Right cardiac atrium (tissue), 5 donors: ENCODE measurements around the gene DNAI1. TPM values are rescaled to one million over a fixed set of nuclear protein-coding genes. Genes with fewer than 3 reads are reported as not detected.

Source experiments
- ATAC-seq, 2 donors: fragments of 200-7000 bp; cut with Tn5 transposase; one replicate each; pipeline versions ENCODE4 v1.8.0 to v1.9.1; 2020; ENCODE audit warnings: moderate library complexity in 2 of 2, mild to moderate bottlenecking in 1 of 2
- DNase-seq, 3 donors: peaks; one replicate each; pipeline ENCODE4 v3.0.0-alpha.2; 2020
- H3K27ac ChIP-seq: one replicate; pipeline ENCODE4 v1.5.1; 2013; ENCODE audit warnings: mild to moderate bottlenecking, low read length, control low read depth, moderate library complexity
- H3K27me3 ChIP-seq: one replicate; pipeline ENCODE4 v1.6.1; 2013; ENCODE audit not compliant: control insufficient read depth, insufficient read depth
- H3K4me1 ChIP-seq: one replicate; pipeline ENCODE4 v1.6.1; 2013; ENCODE audit warnings: low read length; ENCODE audit not compliant: control insufficient read depth, insufficient read depth
- H3K4me3 ChIP-seq: one replicate; pipeline ENCODE4 v1.5.1; 2013; ENCODE audit warnings: low read length, control low read depth
- H3K9me3 ChIP-seq: one replicate; pipeline ENCODE4 v1.6.1; 2013; ENCODE audit warnings: low read length; ENCODE audit not compliant: control insufficient read depth
- WGBS: extraction: QIAGEN DNeasy Blood & Tissue Kit; methylation state at CpG from one replicate; pipeline ENCODE4 v1.1.7; 2013; 5-methylcytosine and 5-hydroxymethylcytosine counted together
- intact Hi-C, 4 donors: fragments of 100-400 bp; cut with DNase I; formaldehyde crosslinking; loops; one replicate each; pipeline versions ENCODE4 v1.11.0 to v1.14.0; 2022 to 2023
- polyA plus RNA-seq: library from polyadenylated mRNA; stranded (reverse); fragments of 200-250 nt; gene quantifications from one replicate; pipeline ENCODE4 v1.2.3, GENCODE V29; 2013
- total RNA-seq, 4 donors: library from RNA; stranded (reverse); fragmentation: NEBNext Ultra II Directional; extraction: Animal tissue kit (Norgen Biotek cat#: 25700); gene quantifications; one replicate each; pipeline ENCODE4 v1.2.1, GENCODE V29; 2021
- donor health status: healthy with polysubstance abuse.
- donor health status: DM: no; HTN: yes; CAD: no.
- donor health status: DM: no; HTN: no; CAD: no.
- donor health status: DM: no; HTN: yes; CAD: no; lungs with severe emphysema.
- donor health status: DM: yes; HTN: yes; CAD: no.

The DNAI1 gene
- total and polyA plus RNA-seq, 5 donors = 0.16 TPM; not detected in 4

GRCh38 chr9:34559624-34560455 is 101.2 kb downstream of the DNAI1 start:
- Histone ChIP-seq H3K4me1 (peaks cover 8% of the 10 kb centered on the region), H3K9me3 (no peaks in the 10 kb centered on the region), H3K27me3 (no peaks in the 10 kb centered on the region), H3K4me3 (no peak overlapping the region), H3K27ac (peak overlapping the region; percentile 31)
- peak; percentile 51 to 87 (median 85) for DNase-seq
- intact Hi-C loops = no loop called here
- WGBS = 11% methylated on average over 21 of the region's 21 CpGs
- ATAC-seq = peak; percentile 70 to 75

- intact Hi-C loops = no loop called here
- no peaks in the 10 kb centered on the region for H3K27me3 ChIP-seq
- ATAC-seq (peak; percentile 60 to 69), DNase-seq (peak; percentile 63 to 87 (median 85))
- H3K4me1 ChIP-seq = peaks cover 8% of the 10 kb centered on the region
- no peak overlapping the region for H3K4me3 ChIP-seq
- H3K27ac ChIP-seq = peak overlapping the region; percentile 2
- 42% methylated on average over 21 of the region's 21 CpGs for WGBS
- H3K9me3 ChIP-seq = no peaks in the 10 kb centered on the region
Observed at GRCh38 chr9:34560599-34561214, 102.1 kb downstream of the DNAI1 start.

- intact Hi-C loops = no loop called here
- Histone ChIP-seq H3K4me3 (no peak overlapping the region), H3K9me3 (no peaks in the 10 kb centered on the region), H3K27ac (no peak overlapping the region), H3K27me3 (no peaks in the 10 kb centered on the region), H3K4me1 (peaks cover 13% of the 10 kb centered on the region)
- no peak for DNase-seq
- ATAC-seq = no peak
- 91% methylated on average over 7 of the region's 7 CpGs for WGBS
Observed at GRCh38 chr9:34562135-34562745, 103.6 kb downstream of the DNAI1 start.

GRCh38 chr9:34563262-34563661 is 104.7 kb downstream of the DNAI1 start:
- intact Hi-C loops = no loop called here
- no peaks in the 10 kb centered on the region for H3K27me3 ChIP-seq
- 79% methylated on average over 5 of the region's 5 CpGs for whole genome bisulfite sequencing
- DNase-seq = no peak
- ATAC-seq = no peak
- no peaks in the 10 kb centered on the region for H3K9me3 ChIP-seq
- H3K4me3 ChIP-seq = no peak overlapping the region
- H3K27ac ChIP-seq = no peak overlapping the region
- peaks cover 13% of the 10 kb centered on the region for H3K4me1 ChIP-seq

- no peak for ATAC-seq
- intact Hi-C loops = no loop called here
- peaks cover 5% of the 10 kb centered on the region for H3K4me1 ChIP-seq
- H3K27me3 ChIP-seq = no peaks in the 10 kb centered on the region
- DNase-seq = peak in 1 of 3 donors; percentile 40
- H3K27ac ChIP-seq = no peak overlapping the region
- H3K9me3 ChIP-seq = no peaks in the 10 kb centered on the region
- WGBS = 91% methylated on average over 16 of the region's 16 CpGs
- no peak overlapping the region for H3K4me3 ChIP-seq
Observed at GRCh38 chr9:34564617-34565016, 106.0 kb downstream of the DNAI1 start.

- no peak overlapping the region for H3K4me3 ChIP-seq
- no peak for ATAC-seq
- peak in 1 of 3 donors; percentile 10 for DNase-seq
- H3K9me3 ChIP-seq = no peaks in the 10 kb centered on the region
- no peak overlapping the region for H3K27ac ChIP-seq
- WGBS = 74% methylated on average over 8 of the region's 8 CpGs
- no peaks in the 10 kb centered on the region for H3K27me3 ChIP-seq
- intact Hi-C loops = no loop called here
- H3K4me1 ChIP-seq = peaks cover 8% of the 10 kb centered on the region
Observed at GRCh38 chr9:34565856-34566255, 107.3 kb downstream of the DNAI1 start.

- WGBS = 75% methylated on average over 8 of the region's 8 CpGs
- no peaks in the 10 kb centered on the region for H3K9me3 ChIP-seq
- intact Hi-C loops = no loop called here
- H3K27ac ChIP-seq = no peak overlapping the region
- no peak overlapping the region for H3K4me3 ChIP-seq
- DNase-seq = peak in 2 of 3 donors; percentile 21 to 29
- H3K27me3 ChIP-seq = no peaks in the 10 kb centered on the region
- ATAC-seq = no peak
- H3K4me1 ChIP-seq = peaks cover 8% of the 10 kb centered on the region
Observed at GRCh38 chr9:34566322-34566721, 107.7 kb downstream of the DNAI1 start.

- no peak overlapping the region for H3K4me3 ChIP-seq
- no peaks in the 10 kb centered on the region for H3K27me3 ChIP-seq
- DNase-seq = peak in 2 of 3 donors; percentile 48 to 56
- intact Hi-C loops = no loop called here
- ATAC-seq = peak; percentile 45 to 49
- no peaks in the 10 kb centered on the region for H3K9me3 ChIP-seq
- peaks cover 8% of the 10 kb centered on the region for H3K4me1 ChIP-seq
- WGBS = 48% methylated on average over 6 of the region's 6 CpGs
- peak overlapping the region; percentile 32 for H3K27ac ChIP-seq
Observed at GRCh38 chr9:34566972-34567371, 108.4 kb downstream of the DNAI1 start.

- intact Hi-C loops = no loop called here
- ATAC-seq (no peak), DNase-seq (peak in 2 of 3 donors; percentile 42 to 48)
- H3K9me3 ChIP-seq = no peaks in the 10 kb centered on the region
- H3K4me3 ChIP-seq = no peak overlapping the region
- no peak overlapping the region for H3K27ac ChIP-seq
- 75% methylated on average over 7 of the region's 7 CpGs for WGBS
- H3K4me1 ChIP-seq = peaks cover 8% of the 10 kb centered on the region
- no peaks in the 10 kb centered on the region for H3K27me3 ChIP-seq
Observed at GRCh38 chr9:34568133-34568532, 109.5 kb downstream of the DNAI1 start.

GRCh38 chr9:34568774-34569173 is 110.2 kb downstream of the DNAI1 start:
- Histone ChIP-seq H3K27ac (no peak overlapping the region), H3K4me3 (no peak overlapping the region), H3K4me1 (peaks cover 8% of the 10 kb centered on the region), H3K9me3 (no peaks in the 10 kb centered on the region), H3K27me3 (no peaks in the 10 kb centered on the region)
- WGBS = 79% methylated on average over 12 of the region's 12 CpGs
- DNase-seq (peak in 2 of 3 donors; percentile 18 to 58), ATAC-seq (no peak)
- intact Hi-C loops = no loop called here

GRCh38 chr9:34570376-34570775 is 111.8 kb downstream of the DNAI1 start:
- Histone ChIP-seq H3K4me3 (no peak overlapping the region), H3K27me3 (no peaks in the 10 kb centered on the region), H3K4me1 (peaks cover 8% of the 10 kb centered on the region), H3K9me3 (no peaks in the 10 kb centered on the region), H3K27ac (peak overlapping the region; percentile 13)
- 29% methylated on average over 11 of the region's 11 CpGs for WGBS
- DNase-seq = peak in 2 of 3 donors; percentile 49 to 52
- intact Hi-C loops = no loop called here
- ATAC-seq = peak; percentile 14 to 38
